CD8-positive, alpha-beta memory T cell (primary cell): Measurements from ENCODE around the gene GARRE1. TPM values are rescaled to one million over a fixed set of nuclear protein-coding genes. Genes with fewer than 3 reads are reported as not detected.
"Not testable (repeated sequence)": the region's sequence is repeated elsewhere in the genome, so short reads cannot be mapped to it uniquely, and the experiment has no call there.

ENCODE experiments used
- CTCF ChIA-PET: fragments of 350-600 bp; sonication (Branson Sonifier 250); formaldehyde crosslinking; loops from one replicate; lab custom pipeline; 2021; ENCODE audit warnings: antibody characterized with exemption; lab: Charles Lee
- POLR2A ChIA-PET: fragments of 350-600 bp; sonication (Branson Sonifier 250); formaldehyde crosslinking; loops from one replicate; lab custom pipeline; 2021; ENCODE audit warnings: antibody characterized with exemption; lab: Charles Lee
- DNase-seq, 5 donors: peaks; one replicate each; pipeline versions ENCODE4 v3.0.0 to v3.0.0-alpha.2; 2020 to 2022; ENCODE audit warnings: mixed read lengths in 1 of 5
- H3K27ac ChIP-seq: one replicate; pipeline ENCODE4 v1.7.0; 2013; ENCODE audit warnings: low read depth, mild to moderate bottlenecking, low read length, moderate library complexity
- H3K27me3 ChIP-seq: 2 replicates; pipeline ENCODE4 v1.7.0; 2013; ENCODE audit warnings: low read length, mild to moderate bottlenecking; ENCODE audit not compliant: insufficient read depth, poor library complexity, severe bottlenecking
- H3K36me3 ChIP-seq: 2 replicates; pipeline ENCODE4 v1.7.0; 2013; ENCODE audit warnings: mild to moderate bottlenecking, low read length, moderate library complexity; ENCODE audit not compliant: insufficient read depth
- H3K4me1 ChIP-seq: 2 replicates; pipeline ENCODE4 v1.7.0; 2013; ENCODE audit warnings: mild to moderate bottlenecking, low read length, moderate library complexity; ENCODE audit not compliant: insufficient read depth
- H3K4me3 ChIP-seq: 2 replicates; pipeline ENCODE4 v1.7.0; 2013; ENCODE audit warnings: mild to moderate bottlenecking, low read length
- H3K9me3 ChIP-seq: 2 replicates; pipeline ENCODE4 v1.7.0; 2013; ENCODE audit warnings: mild to moderate bottlenecking, low read length
- H3K27ac Mint-ChIP-seq, 8 donors: one replicate each; pipeline ENCODE4 v1.8.0; 2020 to 2021; ENCODE audit warnings: mixed read lengths in 8 of 8, mild to moderate bottlenecking in 6 of 8, inconsistent platforms in 3 of 8, moderate library complexity in 3 of 8
- H3K27me3 Mint-ChIP-seq, 2 donors: one replicate each; pipeline ENCODE4 v1.8.0; 2020 to 2021; ENCODE audit warnings: mixed read lengths in 2 of 2, mild to moderate bottlenecking in 1 of 2, moderate library complexity in 1 of 2
- H3K36me3 Mint-ChIP-seq, 3 donors: one replicate each; pipeline ENCODE4 v1.8.0; 2020 to 2021; ENCODE audit warnings: mixed read lengths in 3 of 3, inconsistent platforms in 1 of 3, mild to moderate bottlenecking in 1 of 3
- H3K4me1 Mint-ChIP-seq, 3 donors: one replicate each; pipeline ENCODE4 v1.8.0; 2020 to 2021; ENCODE audit warnings: mixed read lengths in 3 of 3, inconsistent platforms in 1 of 3, mild to moderate bottlenecking in 1 of 3
- H3K4me3 Mint-ChIP-seq, 7 donors: one replicate each; pipeline ENCODE4 v1.8.0; 2020 to 2021; ENCODE audit warnings: mixed read lengths in 7 of 7, mild to moderate bottlenecking in 6 of 7, moderate library complexity in 4 of 7, inconsistent platforms in 2 of 7
- H3K9me3 Mint-ChIP-seq, 5 donors: one replicate each; pipeline ENCODE4 v1.8.0; 2020 to 2022; ENCODE audit warnings: mixed read lengths in 5 of 5, mild to moderate bottlenecking in 3 of 5, moderate library complexity in 2 of 5, inconsistent platforms in 1 of 5
- polyA plus RNA-seq: library from polyadenylated mRNA; unstranded; fragments of 300-500 nt; fragmentation: Illumina TruSeq; gene quantifications from one replicate; pipeline ENCODE4 v1.2.3, GENCODE V29; 2021
- total RNA-seq, 2 experiments: library from RNA; stranded (reverse); gene quantifications; one replicate each; pipeline ENCODE4 v1.2.3, GENCODE V29; 2021

The GARRE1 gene, protein sequence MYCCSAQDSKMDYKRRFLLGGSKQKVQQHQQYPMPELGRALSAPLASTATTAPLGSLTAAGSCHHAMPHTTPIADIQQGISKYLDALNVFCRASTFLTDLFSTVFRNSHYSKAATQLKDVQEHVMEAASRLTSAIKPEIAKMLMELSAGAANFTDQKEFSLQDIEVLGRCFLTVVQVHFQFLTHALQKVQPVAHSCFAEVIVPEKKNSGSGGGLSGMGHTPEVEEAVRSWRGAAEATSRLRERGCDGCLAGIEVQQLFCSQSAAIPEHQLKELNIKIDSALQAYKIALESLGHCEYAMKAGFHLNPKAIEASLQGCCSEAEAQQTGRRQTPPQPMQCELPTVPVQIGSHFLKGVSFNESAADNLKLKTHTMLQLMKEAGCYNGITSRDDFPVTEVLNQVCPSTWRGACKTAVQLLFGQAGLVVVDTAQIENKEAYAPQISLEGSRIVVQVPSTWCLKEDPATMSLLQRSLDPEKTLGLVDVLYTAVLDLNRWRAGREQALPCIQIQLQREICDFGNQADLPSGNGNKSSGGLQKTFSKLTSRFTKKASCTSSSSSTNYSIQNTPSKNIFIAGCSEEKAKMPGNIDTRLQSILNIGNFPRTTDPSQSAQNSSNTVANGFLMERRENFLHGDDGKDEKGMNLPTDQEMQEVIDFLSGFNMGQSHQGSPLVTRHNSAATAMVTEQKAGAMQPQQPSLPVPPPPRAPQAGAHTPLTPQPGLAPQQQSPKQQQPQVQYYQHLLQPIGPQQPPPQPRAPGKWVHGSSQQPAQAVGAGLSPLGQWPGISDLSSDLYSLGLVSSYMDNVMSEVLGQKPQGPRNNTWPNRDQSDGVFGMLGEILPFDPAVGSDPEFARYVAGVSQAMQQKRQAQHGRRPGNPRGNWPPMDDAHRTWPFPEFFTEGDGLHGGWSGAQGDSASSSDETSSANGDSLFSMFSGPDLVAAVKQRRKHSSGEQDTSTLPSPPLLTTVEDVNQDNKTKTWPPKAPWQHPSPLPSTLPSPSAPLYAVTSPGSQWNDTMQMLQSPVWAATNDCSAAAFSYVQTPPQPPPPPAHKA (N-terminal part only)
- total RNA-seq (10 to 100 TPM; 12.1 to 13.5 TPM), polyA plus RNA-seq (6.1 TPM)

DNA sequence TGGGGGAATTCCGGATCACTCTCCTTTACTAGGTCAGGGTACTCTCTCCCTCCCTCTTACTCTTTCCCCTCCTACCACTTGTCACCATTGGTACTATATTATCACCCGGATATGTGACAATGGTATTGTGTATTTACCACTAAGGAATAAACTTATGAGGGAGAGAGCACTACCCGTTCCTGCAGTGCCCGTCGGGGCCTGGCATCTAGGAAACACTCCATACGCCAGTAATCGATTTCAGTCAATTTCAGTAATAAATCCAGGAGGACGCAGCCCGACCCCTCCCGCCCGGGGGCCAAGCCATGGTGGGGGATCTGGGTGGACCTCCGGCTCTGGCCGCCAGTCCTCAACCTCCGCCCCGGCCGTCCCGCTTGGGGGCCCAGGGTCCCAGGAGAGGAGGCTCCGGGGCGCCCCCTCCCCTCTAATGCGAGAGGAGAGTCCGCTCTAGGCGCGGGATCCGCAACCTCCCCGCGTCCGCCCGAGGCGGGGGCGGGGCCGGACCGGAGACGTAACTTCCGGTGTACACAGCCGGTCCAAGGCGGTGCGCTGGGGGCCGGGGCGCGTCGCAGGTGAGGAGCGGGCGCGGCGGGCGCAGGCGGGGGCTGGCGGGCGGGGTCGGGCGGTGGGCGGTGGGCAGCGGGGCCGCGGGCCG lies at the start of gene GARRE1:
Gene GARRE1, plus strand, starts transcription at position 509 of the 652 bp plus-strand sequence. CDS start 45,920 bp downstream, outside the sequence.
- peak; percentile 76 to 89 (median 79) for DNase-seq
- peaks cover 29% of the 10 kb centered on the region for H3K4me1 ChIP-seq
- no peaks in the 10 kb centered on the region for H3K27me3 ChIP-seq
- peak within 1 kb of the TSS; percentile 74 for H3K4me3 ChIP-seq
- peak within 1 kb of the TSS; percentile 88 for H3K27ac ChIP-seq
- Mint-ChIP-seq H3K27ac (peak within 1 kb of the TSS; percentile 87 to 100 (median 98)), H3K4me3 (peak within 1 kb of the TSS; percentile 92 to 99 (median 96)), H3K27me3 (no peaks in the 10 kb centered on the region), H3K4me1 (peaks cover 24 to 43% (median 33%) of the 10 kb centered on the region in 3 donors), H3K9me3 (no peaks in the 10 kb centered on the region), H3K36me3 (peaks cover 0 to 10% (median 5%) of the 10 kb centered on the region in 3 donors)
- ChIA-PET POLR2A (interaction anchor here (0.6 kb wide), 1 partner anchor 21 kb away, joined by 3 read pairs; no protein-coding TSS in a partner anchor), CTCF (no interaction called here)
- no peaks in the 10 kb centered on the region for H3K9me3 ChIP-seq
- no peaks in the 10 kb centered on the region for H3K36me3 ChIP-seq

DNA sequence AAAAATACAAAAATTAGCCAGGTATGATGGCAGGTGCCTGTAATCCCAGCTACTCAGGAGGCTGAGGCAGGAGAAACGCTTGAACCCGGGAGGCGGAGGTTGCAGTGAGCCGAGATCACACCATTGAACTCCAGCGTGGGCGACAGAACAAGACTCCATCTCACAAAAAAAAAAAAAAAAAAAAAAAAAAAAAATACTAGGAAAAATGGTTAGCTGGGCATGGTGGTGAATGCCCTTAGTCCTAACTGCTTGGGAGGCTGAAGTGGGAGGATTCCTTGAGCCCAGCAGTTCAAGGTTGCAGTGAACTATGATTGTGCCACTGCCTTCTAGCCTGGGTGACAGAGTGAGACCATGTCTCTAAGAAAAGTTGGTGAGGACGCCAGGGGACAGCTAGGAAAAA lies 49.0 kb upstream of the GARRE1 start:
- POLR2A ChIA-PET, CTCF ChIA-PET: not testable (repeated sequence)
- H3K27ac Mint-ChIP-seq = peak overlapping the region in 1 of 8 donors; percentile 79

DNA sequence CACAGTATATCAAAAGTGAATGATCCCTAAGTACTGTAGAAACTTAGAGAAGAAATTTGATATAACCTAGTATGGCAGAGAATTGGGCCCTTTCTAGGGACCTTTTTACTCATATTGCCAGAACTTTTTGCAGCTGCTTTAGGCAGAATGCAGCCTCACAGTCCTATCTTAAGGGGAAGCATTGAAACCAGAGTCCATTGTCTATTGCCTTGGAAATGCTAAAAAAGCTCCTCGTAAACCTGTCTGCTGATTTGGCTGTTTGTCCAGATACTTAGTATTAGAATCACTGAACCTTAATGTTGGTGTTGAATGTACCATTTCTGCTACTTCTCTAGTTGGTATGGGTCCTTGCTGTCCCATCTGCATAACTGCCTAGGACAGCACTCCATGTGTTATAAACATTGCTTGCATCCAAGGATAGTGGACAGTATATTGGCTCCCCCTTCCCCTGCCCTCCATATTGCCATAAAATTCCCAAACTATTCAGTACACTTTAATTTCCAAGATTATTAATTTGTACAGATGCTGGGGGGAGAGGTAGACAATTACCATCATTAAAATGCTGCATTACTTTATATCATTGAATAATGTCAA lies 46.0 kb upstream of the GARRE1 start:
- Mint-ChIP-seq H3K36me3 (peaks cover 0 to 66% (median 2%) of the 10 kb centered on the region in 3 donors), H3K4me1 (peaks cover 7 to 17% (median 14%) of the 10 kb centered on the region in 3 donors), H3K27me3 (no peaks in the 10 kb centered on the region), H3K4me3 (no peak overlapping the region), H3K27ac (peak overlapping the region in 1 of 8 donors; percentile 75), H3K9me3 (no peaks in the 10 kb centered on the region)
- DNase-seq = no peak
- no peaks in the 10 kb centered on the region for H3K9me3 ChIP-seq
- no peak overlapping the region for H3K27ac ChIP-seq
- ChIA-PET CTCF (no interaction called here), POLR2A (no interaction called here)
- H3K4me3 ChIP-seq = no peak overlapping the region
- no peaks in the 10 kb centered on the region for H3K4me1 ChIP-seq
- H3K27me3 ChIP-seq = no peaks in the 10 kb centered on the region
- H3K36me3 ChIP-seq = peaks cover 9% of the 10 kb centered on the region

More for the DNA sequence above, 49.0 kb upstream of the GARRE1 start:
- not testable (repeated sequence) for H3K9me3 ChIP-seq, DNase-seq, H3K4me3 Mint-ChIP-seq, H3K27me3 ChIP-seq, H3K4me1 ChIP-seq, H3K27ac ChIP-seq, H3K4me3 ChIP-seq, H3K27me3 Mint-ChIP-seq, H3K36me3 ChIP-seq, H3K9me3 Mint-ChIP-seq
- Mint-ChIP-seq H3K4me1 (peaks cover 8 to 20% (median 13%) of the 10 kb centered on the region in 3 donors), H3K36me3 (peaks cover 0 to 62% (median 6%) of the 10 kb centered on the region in 3 donors)

DNA sequence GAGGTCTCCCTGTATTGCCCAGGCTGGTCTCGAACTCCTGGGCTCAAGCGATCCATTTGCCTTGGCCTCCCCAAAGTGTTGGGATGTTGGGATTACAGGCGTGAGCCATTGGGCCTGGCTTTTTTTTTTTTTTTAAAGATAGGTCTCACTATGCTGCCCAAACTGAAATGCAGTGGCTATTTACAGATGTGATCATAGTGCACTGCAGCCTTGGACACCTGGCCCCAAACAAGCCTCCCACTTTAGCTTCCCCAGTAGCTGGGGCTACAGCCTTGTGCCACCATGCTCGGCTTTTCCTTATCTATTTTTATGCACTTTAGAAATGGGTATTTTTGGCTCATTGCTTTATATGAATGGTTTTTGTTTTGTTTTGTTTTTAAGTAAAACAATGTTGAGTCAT lies 44.6 kb upstream of the GARRE1 start:
- Mint-ChIP-seq H3K27me3 (no peaks in the 10 kb centered on the region), H3K4me3 (no peak overlapping the region), H3K9me3 (no peaks in the 10 kb centered on the region), H3K36me3 (peaks cover 0 to 70% (median 2%) of the 10 kb centered on the region in 3 donors), H3K4me1 (peaks cover 8 to 22% (median 12%) of the 10 kb centered on the region in 3 donors), H3K27ac (peak overlapping the region in 1 of 8 donors; percentile 96)
- ChIA-PET POLR2A (no interaction called here), CTCF (interaction anchor here (0.7 kb wide), 1 partner anchor 10 kb away, joined by 3 read pairs; no protein-coding TSS in a partner anchor)
- Histone ChIP-seq H3K4me1 (no peaks in the 10 kb centered on the region), H3K27ac (no peak overlapping the region), H3K9me3 (no peaks in the 10 kb centered on the region), H3K36me3 (peaks cover 9% of the 10 kb centered on the region), H3K27me3 (no peaks in the 10 kb centered on the region), H3K4me3 (no peak overlapping the region)
- DNase-seq = no peak

DNA sequence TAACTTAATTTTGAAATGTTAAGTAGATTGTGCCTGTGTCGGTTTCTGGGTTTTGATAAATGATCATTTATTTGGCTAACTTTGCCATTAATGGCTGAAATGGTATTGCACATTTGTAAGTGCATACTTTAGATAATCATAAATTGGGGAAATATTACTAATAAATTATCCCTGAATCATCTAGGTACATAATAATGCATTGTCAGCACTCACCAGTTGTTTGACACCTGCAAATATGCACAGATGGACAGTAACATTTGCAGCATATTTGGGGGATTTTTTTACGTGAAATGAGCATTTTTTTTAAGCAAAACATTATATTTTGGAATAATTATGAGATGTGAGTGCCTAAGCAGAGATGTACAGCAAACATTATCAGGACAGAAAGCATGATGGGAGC lies 41.1 kb upstream of the GARRE1 start:
- H3K27ac Mint-ChIP-seq = peak overlapping the region in 1 of 8 donors; percentile 73
- H3K9me3 Mint-ChIP-seq = no peaks in the 10 kb centered on the region
- Histone ChIP-seq H3K4me1 (peaks cover 11% of the 10 kb centered on the region), H3K9me3 (no peaks in the 10 kb centered on the region), H3K27ac (no peak overlapping the region), H3K36me3 (peaks cover 9% of the 10 kb centered on the region), H3K27me3 (no peaks in the 10 kb centered on the region), H3K4me3 (no peak overlapping the region)
- ChIA-PET POLR2A (no interaction called here), CTCF (no interaction called here)
- H3K27me3 Mint-ChIP-seq = no peaks in the 10 kb centered on the region
- H3K4me3 Mint-ChIP-seq = no peak overlapping the region
- no peak for DNase-seq
- H3K36me3 Mint-ChIP-seq = peaks cover 0 to 67% (median 5%) of the 10 kb centered on the region in 3 donors
- peaks cover 16 to 40% (median 33%) of the 10 kb centered on the region in 3 donors for H3K4me1 Mint-ChIP-seq

DNA sequence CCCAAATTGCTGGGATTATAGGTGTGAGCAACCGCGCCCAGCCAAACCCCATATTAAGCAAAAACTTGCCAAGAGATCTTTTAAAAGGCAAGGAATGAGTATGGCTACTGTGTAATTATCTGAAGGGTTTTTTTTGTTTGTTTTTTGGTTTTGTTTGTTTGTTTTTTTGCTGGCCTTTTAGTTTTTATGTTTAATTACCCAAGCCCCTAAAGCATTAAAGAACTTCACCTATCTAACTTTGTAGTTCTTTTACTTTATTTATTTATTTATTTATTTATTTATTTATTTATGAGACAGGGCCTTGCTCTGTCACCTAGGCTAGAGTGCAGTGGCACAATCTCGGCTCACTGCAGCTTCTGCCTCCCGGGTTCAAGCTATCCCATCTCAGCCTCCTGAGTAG lies 40.3 kb upstream of the GARRE1 start:
- peaks cover 19 to 45% (median 37%) of the 10 kb centered on the region in 3 donors for H3K4me1 Mint-ChIP-seq
- H3K9me3 ChIP-seq = no peaks in the 10 kb centered on the region
- H3K27me3 Mint-ChIP-seq = no peaks in the 10 kb centered on the region
- no peak overlapping the region for H3K4me3 Mint-ChIP-seq
- no peak overlapping the region for H3K4me3 ChIP-seq
- H3K36me3 Mint-ChIP-seq = peaks cover 0 to 66% (median 5%) of the 10 kb centered on the region in 3 donors
- H3K36me3 ChIP-seq = peaks cover 6% of the 10 kb centered on the region
- no peaks in the 10 kb centered on the region for H3K27me3 ChIP-seq
- H3K27ac ChIP-seq = no peak overlapping the region
- H3K9me3 Mint-ChIP-seq = no peaks in the 10 kb centered on the region
- H3K4me1 ChIP-seq = peaks cover 18% of the 10 kb centered on the region
- ChIA-PET CTCF (no interaction called here), POLR2A (no interaction called here)
- no peak for DNase-seq
- H3K27ac Mint-ChIP-seq = peak overlapping the region in 1 of 8 donors; percentile 73

DNA sequence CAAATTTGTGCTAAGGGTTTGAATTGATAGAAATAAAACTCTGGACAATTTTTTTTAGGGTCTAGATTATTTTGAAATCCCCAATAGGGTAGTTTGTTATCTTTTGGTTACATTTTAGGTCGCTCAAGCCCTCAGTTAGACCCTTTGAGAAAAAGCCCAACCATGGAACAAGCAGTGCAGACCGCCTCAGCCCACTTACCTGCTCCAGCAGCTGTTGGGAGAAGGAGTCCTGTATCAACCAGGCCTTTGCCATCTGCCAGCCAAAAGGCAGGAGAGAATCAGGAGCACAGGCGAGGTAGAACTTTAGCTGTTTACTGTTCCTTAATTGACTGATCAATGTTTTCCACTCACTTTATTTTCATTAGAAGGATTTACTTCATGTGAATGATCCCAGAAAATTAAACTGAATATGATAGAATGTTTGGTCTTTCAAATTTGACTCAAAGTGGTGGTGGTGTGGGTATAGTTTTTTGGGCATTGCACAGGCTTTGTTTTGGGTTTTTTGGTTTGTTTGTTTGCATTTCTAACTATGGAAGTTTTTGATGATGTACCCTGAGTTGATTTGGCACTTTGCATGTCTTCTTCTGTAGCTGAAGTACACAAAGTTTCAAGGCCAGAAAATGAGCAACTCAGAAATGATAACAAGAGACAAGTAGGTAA lies 39.2 kb upstream of the GARRE1 start:
- POLR2A ChIA-PET = no interaction called here
- no peaks in the 10 kb centered on the region for H3K9me3 Mint-ChIP-seq
- Histone ChIP-seq H3K4me3 (no peak overlapping the region), H3K9me3 (no peaks in the 10 kb centered on the region), H3K27me3 (no peaks in the 10 kb centered on the region), H3K4me1 (peaks cover 18% of the 10 kb centered on the region), H3K27ac (no peak overlapping the region), H3K36me3 (peaks cover 15% of the 10 kb centered on the region)
- H3K27me3 Mint-ChIP-seq = no peaks in the 10 kb centered on the region
- H3K4me3 Mint-ChIP-seq = no peak overlapping the region
- H3K36me3 Mint-ChIP-seq = peaks cover 0 to 65% (median 7%) of the 10 kb centered on the region in 3 donors
- CTCF ChIA-PET = no interaction called here
- peak overlapping the region in 5 of 8 donors; percentile 35 to 47 (median 36) for H3K27ac Mint-ChIP-seq
- no peak for DNase-seq
- peaks cover 24 to 54% (median 45%) of the 10 kb centered on the region in 3 donors for H3K4me1 Mint-ChIP-seq
